GM23338 (cell line): ENCODE measurements around the gene PHTF2. TPM values are rescaled to one million over a fixed set of nuclear protein-coding genes. Genes with fewer than 3 reads are reported as not detected.

ENCODE experiments used
- ATAC-seq: fragments of 200-7000 bp; cut with Tn5 transposase; 3 replicates; pipeline ENCODE4 v1.9.1; 2020
- DNase-seq: peaks from one replicate; pipeline ENCODE4 v3.0.0-alpha.2; 2015; ENCODE audit warnings: low spot score
- H2AFZ ChIP-seq: fragments of 200-600 bp; sonication (generic); 2 replicates; pipeline ENCODE4 v1.8.0; 2016; ENCODE audit warnings: antibody characterized with exemption, mild to moderate bottlenecking, moderate library complexity
- H3F3A ChIP-seq: fragments of 200-600 bp; sonication (generic); replicated peaks from 2 replicates; pipeline ENCODE4 v1.8.0; 2017; ENCODE audit warnings: antibody characterized with exemption, mixed run types, low read depth
- H3K27ac ChIP-seq: fragments of 200-600 bp; sonication (generic); 2 replicates; pipeline ENCODE4 v1.6.1; 2016; ENCODE audit warnings: low read depth
- H3K27me3 ChIP-seq: fragments of 200-600 bp; sonication (generic); 2 replicates; pipeline ENCODE4 v1.8.0; 2016; ENCODE audit warnings: mild to moderate bottlenecking, mixed run types, moderate library complexity; ENCODE audit not compliant: insufficient read depth
- H3K36me3 ChIP-seq: fragments of 200-600 bp; sonication (generic); 2 replicates; pipeline ENCODE4 v1.8.0; 2016; ENCODE audit warnings: mild to moderate bottlenecking; ENCODE audit not compliant: insufficient read depth
- H3K4me1 ChIP-seq: fragments of 200-600 bp; sonication (generic); 2 replicates; pipeline ENCODE4 v1.8.0; 2016; ENCODE audit warnings: mild to moderate bottlenecking, moderate library complexity; ENCODE audit not compliant: insufficient read depth
- H3K4me2 ChIP-seq: fragments of 200-600 bp; sonication (generic); 2 replicates; pipeline ENCODE4 v1.7.1; 2017; ENCODE audit warnings: mixed run types
- H3K4me3 ChIP-seq: fragments of 200-600 bp; sonication (generic); 2 replicates; pipeline ENCODE4 v1.6.1; 2016; ENCODE audit warnings: mixed run types
- H3K79me2 ChIP-seq: fragments of 200-600 bp; sonication (generic); replicated peaks from 2 replicates; pipeline ENCODE4 v1.8.0; 2017; ENCODE audit warnings: mild to moderate bottlenecking; ENCODE audit not compliant: insufficient read depth
- H3K9me2 ChIP-seq: fragments of 200-600 bp; sonication (generic); 2 replicates; pipeline ENCODE4 v1.8.0; 2017; ENCODE audit not compliant: insufficient read depth
- H4K20me1 ChIP-seq: fragments of 200-600 bp; sonication (generic); replicated peaks from 2 replicates; pipeline ENCODE4 v1.8.0; 2017; ENCODE audit warnings: mild to moderate bottlenecking; ENCODE audit not compliant: insufficient read depth
- H3K27ac Mint-ChIP-seq: 2 replicates; pipeline ENCODE4 v1.8.0; 2020; ENCODE audit warnings: inconsistent platforms, mild to moderate bottlenecking, moderate library complexity, mixed read lengths
- H3K27me3 Mint-ChIP-seq: 3 replicates; pipeline ENCODE4 v1.8.0; 2022; ENCODE audit warnings: low read depth, mild to moderate bottlenecking, moderate library complexity, mixed read lengths, inconsistent platforms; ENCODE audit not compliant: insufficient read depth, poor library complexity
- H3K36me3 Mint-ChIP-seq: 3 replicates; pipeline ENCODE4 v1.8.0; 2021; ENCODE audit warnings: low read depth, mild to moderate bottlenecking, inconsistent platforms, moderate library complexity, mixed read lengths
- H3K4me1 Mint-ChIP-seq: 3 replicates; pipeline ENCODE4 v1.8.0; 2020; ENCODE audit warnings: mild to moderate bottlenecking, inconsistent platforms, mixed read lengths
- H3K4me3 Mint-ChIP-seq: 3 replicates; pipeline ENCODE4 v1.8.0; 2021; ENCODE audit warnings: moderate library complexity, mild to moderate bottlenecking, inconsistent platforms, mixed read lengths
- H3K9me3 Mint-ChIP-seq: 3 replicates; pipeline ENCODE4 v1.8.0; 2020; ENCODE audit warnings: moderate library complexity, mild to moderate bottlenecking, inconsistent platforms, mixed read lengths
- CREB1 ChIP-seq: fragments of 250-450 bp; sonication (Bioruptor Pico); IDR thresholded peaks from 2 replicates; pipeline ENCODE4 v1.5.0; 2020; ENCODE audit warnings: low read depth, mild to moderate bottlenecking, moderate library complexity
- ETS1 ChIP-seq: IDR thresholded peaks from 2 replicates; pipeline ENCODE4 v1.6.1; 2016; ENCODE audit warnings: antibody characterized with exemption
- EZH2phosphoT487 ChIP-seq: fragments of 200-600 bp; sonication (generic); IDR thresholded peaks from one replicate; pipeline ENCODE4 v1.8.1; 2018; ENCODE audit warnings: antibody characterized with exemption; ENCODE audit not compliant: unreplicated experiment
- JUNB ChIP-seq: IDR thresholded peaks from one replicate; pipeline ENCODE4 v1.6.1; 2016; ENCODE audit warnings: antibody characterized with exemption; ENCODE audit not compliant: unreplicated experiment
- NANOG ChIP-seq: IDR thresholded peaks from 2 replicates; pipeline ENCODE4 v1.6.1; 2016; ENCODE audit warnings: antibody characterized with exemption, borderline replicate concordance
- POLR2AphosphoS5 ChIP-seq: IDR thresholded peaks from 2 replicates; pipeline ENCODE4 v1.6.1; 2016; ENCODE audit warnings: antibody characterized with exemption, low read depth
- REST ChIP-seq: IDR thresholded peaks from one replicate; pipeline ENCODE4 v1.6.1; 2018; ENCODE audit warnings: antibody characterized with exemption; ENCODE audit not compliant: unreplicated experiment
- STAT1 ChIP-seq: IDR thresholded peaks from one replicate; pipeline ENCODE4 v1.6.1; 2016; ENCODE audit warnings: antibody characterized with exemption; ENCODE audit not compliant: unreplicated experiment
- ZNF114 ChIP-seq: fragments of 250-450 bp; sonication (Bioruptor Pico); IDR thresholded peaks from 2 replicates; pipeline ENCODE4 v1.5.0; 2020; ENCODE audit warnings: mild to moderate bottlenecking, moderate library complexity
- ZNF331 ChIP-seq: fragments of 250-450 bp; sonication (Bioruptor Pico); IDR thresholded peaks from 2 replicates; pipeline ENCODE4 v1.5.0; 2020; ENCODE audit warnings: low read depth, mild to moderate bottlenecking, moderate library complexity
- polyA plus RNA-seq: library from polyadenylated mRNA; unstranded; fragments of >200 nt; fragmentation: Nextera tagmentation; extraction: Ambion mirVana; gene quantifications from 2 replicates; pipeline ENCODE4 v1.2.1, GENCODE V29; 2016
- total RNA-seq: library from RNA; depleted of rRNA; stranded (reverse); fragments of >200 nt; shearing (Covaris generic); gene quantifications from 2 replicates; pipeline ENCODE4 v1.2.3, GENCODE V29; 2014
- TF ChIP-seq, protein P1 (sequence below), 2 experiments: fragments of 200-600 bp in 1 of 2; sonication (generic) in 1 of 2; conservative IDR thresholded peaks; 2 replicates each; pipeline versions ENCODE4 v1.5.1 to v1.6.1; 2016 to 2017; ENCODE audit warnings: antibody characterized with exemption in 2 of 2, low read depth in 2 of 2, mild to moderate bottlenecking in 2 of 2, moderate library complexity in 1 of 2

The PHTF2 gene
- total and polyA plus RNA-seq, 2 experiments from 2014 or later, result 14.6 to 24.1 TPM

DNA sequence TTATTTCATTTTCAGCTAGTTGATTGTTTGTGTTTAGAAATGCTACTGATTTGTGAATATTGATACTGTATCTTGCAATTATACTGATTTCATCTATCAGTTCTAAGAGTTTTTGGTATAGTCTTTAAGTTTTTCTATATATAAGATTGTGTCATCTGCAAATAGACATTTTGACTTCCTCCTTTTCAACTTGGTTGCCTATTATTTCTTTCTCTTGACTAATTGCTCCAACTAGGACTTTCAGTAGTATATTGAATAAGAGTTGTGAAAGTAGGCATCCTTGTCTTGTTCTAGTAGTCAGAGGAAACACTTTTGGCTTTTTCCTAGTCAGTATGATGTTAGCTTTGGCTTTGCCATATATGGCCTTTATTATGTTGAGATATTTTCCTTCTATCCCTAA lies 20.4 kb downstream of the PHTF2 start:
- Mint-ChIP-seq H3K4me1 (no peaks in the 10 kb centered on the region), H3K9me3 (peaks cover 47% of the 10 kb centered on the region), H3K27ac (no peak overlapping the region), H3K36me3 (peaks cover 55% of the 10 kb centered on the region), H3K4me3 (no peak overlapping the region), H3K27me3 (peaks cover 4% of the 10 kb centered on the region)
- H3K27ac ChIP-seq, result no peak overlapping the region
- no peaks in the 10 kb centered on the region for H3K4me1 ChIP-seq
- ATAC-seq (no peak), DNase-seq (no peak)
- no peaks in the 10 kb centered on the region for H4K20me1 ChIP-seq
- no peaks in the 10 kb centered on the region for H3K9me2 ChIP-seq
- TF ChIP-seq NANOG (no peak), JUNB (no peak), CREB1 (no peak), ETS1 (no peak), STAT1 (no peak), POLR2AphosphoS5 (no peak), ZNF114 (no peak), ZNF331 (CRISPR knock-in tag) (no peak)
- no peaks in the 10 kb centered on the region for H3F3A ChIP-seq
- peaks cover 36% of the 10 kb centered on the region for H3K79me2 ChIP-seq
- H3K4me2 ChIP-seq, result no peak overlapping the region
- no peak overlapping the region for H3K4me3 ChIP-seq
- H3K36me3 ChIP-seq, result peaks cover 7% of the 10 kb centered on the region
- no peak overlapping the region for H2AFZ ChIP-seq
- H3K27me3 ChIP-seq, result no peaks in the 10 kb centered on the region

- Mint-ChIP-seq H3K4me3 (no peak overlapping the region), H3K27me3 (peaks cover 4% of the 10 kb centered on the region), H3K4me1 (no peaks in the 10 kb centered on the region), H3K9me3 (peaks cover 51% of the 10 kb centered on the region), H3K36me3 (peaks cover 57% of the 10 kb centered on the region), H3K27ac (no peak overlapping the region)
- Histone ChIP-seq H2AFZ (no peak overlapping the region), H3K79me2 (peaks cover 51% of the 10 kb centered on the region), H3F3A (no peaks in the 10 kb centered on the region), H3K36me3 (peaks cover 7% of the 10 kb centered on the region), H3K4me2 (no peak overlapping the region), H3K4me3 (no peak overlapping the region), H3K27me3 (no peaks in the 10 kb centered on the region), H3K4me1 (no peaks in the 10 kb centered on the region), H4K20me1 (no peaks in the 10 kb centered on the region), H3K27ac (no peak overlapping the region), H3K9me2 (no peaks in the 10 kb centered on the region)
- ATAC-seq (no peak), DNase-seq (no peak)
- TF ChIP-seq STAT1, result no peak
- no peak for TF ChIP-seq ETS1
- TF ChIP-seq EZH2phosphoT487, result no peak
- no peak for TF ChIP-seq CREB1
- TF ChIP-seq, protein P1, sequence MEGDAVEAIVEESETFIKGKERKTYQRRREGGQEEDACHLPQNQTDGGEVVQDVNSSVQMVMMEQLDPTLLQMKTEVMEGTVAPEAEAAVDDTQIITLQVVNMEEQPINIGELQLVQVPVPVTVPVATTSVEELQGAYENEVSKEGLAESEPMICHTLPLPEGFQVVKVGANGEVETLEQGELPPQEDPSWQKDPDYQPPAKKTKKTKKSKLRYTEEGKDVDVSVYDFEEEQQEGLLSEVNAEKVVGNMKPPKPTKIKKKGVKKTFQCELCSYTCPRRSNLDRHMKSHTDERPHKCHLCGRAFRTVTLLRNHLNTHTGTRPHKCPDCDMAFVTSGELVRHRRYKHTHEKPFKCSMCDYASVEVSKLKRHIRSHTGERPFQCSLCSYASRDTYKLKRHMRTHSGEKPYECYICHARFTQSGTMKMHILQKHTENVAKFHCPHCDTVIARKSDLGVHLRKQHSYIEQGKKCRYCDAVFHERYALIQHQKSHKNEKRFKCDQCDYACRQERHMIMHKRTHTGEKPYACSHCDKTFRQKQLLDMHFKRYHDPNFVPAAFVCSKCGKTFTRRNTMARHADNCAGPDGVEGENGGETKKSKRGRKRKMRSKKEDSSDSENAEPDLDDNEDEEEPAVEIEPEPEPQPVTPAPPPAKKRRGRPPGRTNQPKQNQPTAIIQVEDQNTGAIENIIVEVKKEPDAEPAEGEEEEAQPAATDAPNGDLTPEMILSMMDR (conservative IDR thresholded peaks at IDR 0.05; ENCODE audit: low read depth in 2 of 2), result no peak
- TF ChIP-seq REST, result no peak
- TF ChIP-seq JUNB, result no peak
- TF ChIP-seq NANOG, result no peak
Observed at GRCh38 chr7:77820967-77821366, 22.4 kb downstream of the PHTF2 start.
